ENCODE results near the gene RTL10.

RTL10 gene

DNA sequence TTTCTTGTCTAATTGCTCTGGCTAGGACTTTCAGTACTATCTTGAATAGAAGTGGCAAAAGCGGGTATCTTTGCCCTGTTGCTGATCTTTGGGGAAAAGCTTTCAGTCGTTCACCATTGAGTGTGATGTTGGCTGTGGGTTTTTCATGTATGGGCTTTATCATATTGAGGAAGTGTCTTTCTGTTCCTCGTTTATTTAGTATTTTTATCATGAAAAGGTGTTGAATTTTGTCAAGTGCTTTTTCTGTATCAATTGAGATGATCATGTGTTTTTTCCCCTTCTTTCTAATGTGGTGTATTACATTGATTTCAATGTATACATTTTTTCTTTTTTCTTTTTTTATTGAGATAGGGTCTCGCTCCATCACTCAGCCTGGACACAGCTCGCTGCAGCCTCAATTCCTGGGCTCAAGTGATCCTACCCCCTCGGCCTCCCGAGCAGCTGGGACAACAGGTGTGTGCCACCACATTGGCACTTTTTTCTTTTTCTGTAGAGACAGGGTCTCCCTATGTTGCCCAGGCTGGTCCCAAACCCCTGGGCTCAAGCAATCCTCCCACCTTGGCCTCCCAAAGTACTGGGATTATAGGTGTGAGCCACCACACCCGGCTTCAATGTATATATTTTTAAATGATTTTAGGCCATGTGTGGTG lies 5.3 kb upstream of the RTL10 start:
- no peak for DNase-seq

GRCh38 chr22:19857382-19857781 lies 2.7 kb upstream of the RTL10 start:
- DNase-seq: no peak

DNA sequence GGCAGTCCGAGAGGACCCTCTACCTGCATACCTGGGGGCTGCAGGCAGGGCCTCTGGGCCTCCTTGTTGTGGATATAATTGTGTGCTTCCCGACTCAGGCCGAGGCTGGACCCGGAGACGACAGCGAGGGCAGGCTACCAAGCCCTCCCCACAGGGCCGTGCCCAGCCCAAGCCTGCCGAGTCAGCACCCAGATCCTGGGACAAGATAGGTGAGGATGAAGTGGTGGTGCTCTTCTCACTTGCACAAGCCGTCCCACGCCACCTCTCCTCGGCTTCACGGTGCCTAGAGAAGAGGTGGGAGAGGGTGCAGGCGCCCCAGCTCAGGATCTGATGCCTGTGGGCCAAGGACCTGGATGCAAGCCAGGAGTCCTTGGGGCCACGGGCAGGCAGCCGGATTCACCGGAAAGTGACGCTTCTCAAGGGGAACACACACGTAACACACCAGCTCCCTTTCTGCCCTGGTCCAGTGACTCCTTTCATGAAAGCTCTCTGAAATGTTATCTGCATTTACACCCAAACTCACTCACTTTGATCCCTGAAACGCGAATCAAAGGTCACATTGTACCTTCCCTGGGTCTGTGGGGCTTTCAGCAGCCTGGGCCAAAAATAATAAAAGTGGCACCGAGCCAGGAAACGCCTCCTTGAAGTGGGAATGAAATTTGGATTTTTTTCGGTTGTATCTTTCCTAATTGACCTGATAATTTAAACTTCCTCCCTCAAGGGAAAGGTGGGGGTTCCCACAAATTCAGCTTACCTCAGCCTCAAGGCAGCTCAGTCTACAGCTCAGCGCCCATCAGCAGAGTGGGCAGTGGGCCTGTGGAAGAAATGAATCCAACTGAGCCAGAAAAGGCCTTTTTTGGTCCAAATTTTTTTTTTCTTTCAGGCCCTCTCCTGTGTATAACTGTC lies 1.1 kb upstream of the RTL10 start:
- peak; percentile 64 for DNase-seq

DNA sequence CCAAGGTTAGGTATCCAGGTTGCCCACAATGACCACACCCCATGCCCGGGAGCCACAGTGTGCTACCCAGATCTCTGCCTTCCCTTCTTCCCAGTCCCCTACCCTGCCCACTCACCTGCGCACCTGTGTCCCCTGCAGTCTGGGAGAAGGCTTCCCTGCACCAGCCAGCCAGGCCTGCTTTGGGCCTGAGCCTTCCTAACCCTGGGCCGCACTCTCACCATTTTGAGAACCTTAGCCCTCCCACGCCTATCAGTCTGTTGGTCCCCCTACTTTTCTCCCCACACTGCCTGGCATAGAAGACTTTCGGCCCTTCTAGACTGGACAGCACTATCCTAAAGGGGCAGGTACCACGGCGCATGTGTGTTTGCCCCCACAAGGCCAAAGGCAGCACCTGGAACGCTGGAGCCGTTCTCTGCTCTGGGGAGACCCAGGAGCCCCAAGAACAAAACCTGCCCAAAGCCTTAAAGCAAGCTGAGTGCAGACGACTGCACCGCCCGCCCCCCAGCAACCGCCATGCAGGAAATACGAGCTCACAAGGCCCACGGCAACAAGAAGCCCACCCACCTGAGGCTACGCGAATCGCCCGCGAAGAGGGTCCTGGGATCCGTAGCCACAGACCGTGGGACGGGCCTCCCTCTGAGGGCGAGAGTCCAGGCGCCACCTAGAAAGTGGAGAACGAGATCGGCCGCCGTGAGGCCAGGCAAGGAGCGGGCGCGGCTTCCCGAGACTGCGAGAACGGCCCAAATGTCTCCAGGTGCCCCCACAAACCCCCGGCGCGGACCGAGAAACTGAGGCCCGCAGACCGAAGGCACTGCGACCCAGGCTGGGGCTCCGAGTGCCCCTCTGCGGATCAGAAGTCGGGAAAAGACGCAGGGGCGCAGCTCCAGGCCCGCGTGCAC lies 546 bp downstream of the RTL10 start:
- no peak for DNase-seq

GRCh38 chr22:19853058-19853878 lies 1.4 kb downstream of the RTL10 start:
- DNase-seq: no peak

- DNase-seq: no peak
Measured at GRCh38 chr22:19852177-19852781, 2.4 kb downstream of the RTL10 start.

DNA sequence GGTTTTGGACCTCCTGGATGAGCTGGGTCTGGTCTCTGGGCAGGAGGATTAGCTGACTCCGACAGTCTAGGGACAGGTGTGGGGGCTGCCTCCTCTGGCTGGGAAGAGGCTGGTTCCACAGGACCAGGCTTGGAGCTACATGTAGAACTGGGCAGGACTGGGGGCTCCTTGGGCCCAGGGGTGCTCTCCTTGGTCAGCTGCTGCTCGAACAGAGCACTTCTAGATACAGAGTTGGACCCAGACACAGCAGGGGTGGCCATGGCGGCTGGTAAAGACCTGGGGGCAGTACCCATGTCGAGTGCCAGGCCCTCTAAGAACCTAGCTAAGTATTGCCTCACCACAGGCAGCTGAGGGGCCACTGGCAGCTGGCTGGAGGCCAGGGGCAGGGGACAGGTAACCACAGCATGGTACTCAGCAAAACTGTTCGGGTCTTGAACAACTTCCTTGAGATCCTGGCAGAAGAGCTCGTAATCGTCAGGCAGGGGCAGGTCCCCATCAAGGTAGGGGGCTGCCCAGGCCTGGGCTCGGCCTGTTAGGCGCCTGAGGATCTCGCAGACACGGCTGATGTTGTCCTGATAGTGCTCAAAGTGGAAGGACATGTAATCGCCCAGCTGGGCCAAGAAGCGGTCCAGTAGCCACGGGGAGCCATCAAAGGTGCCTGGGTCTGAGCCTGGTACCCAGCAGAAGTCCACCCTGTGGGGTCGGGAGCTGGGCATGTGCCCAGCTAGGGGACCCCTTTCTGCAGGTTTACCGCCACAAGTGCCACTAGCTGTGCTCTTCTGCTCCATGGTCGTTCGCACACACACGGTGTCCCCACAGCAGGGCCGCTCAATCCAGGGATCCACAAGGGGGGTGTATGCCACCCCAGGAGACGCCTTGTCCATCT lies 3.1 kb downstream of the RTL10 start:
- no peak for DNase-seq

GRCh38 chr22:19850763-19851109 lies 3.9 kb downstream of the RTL10 start:
- no peak for DNase-seq

DNA sequence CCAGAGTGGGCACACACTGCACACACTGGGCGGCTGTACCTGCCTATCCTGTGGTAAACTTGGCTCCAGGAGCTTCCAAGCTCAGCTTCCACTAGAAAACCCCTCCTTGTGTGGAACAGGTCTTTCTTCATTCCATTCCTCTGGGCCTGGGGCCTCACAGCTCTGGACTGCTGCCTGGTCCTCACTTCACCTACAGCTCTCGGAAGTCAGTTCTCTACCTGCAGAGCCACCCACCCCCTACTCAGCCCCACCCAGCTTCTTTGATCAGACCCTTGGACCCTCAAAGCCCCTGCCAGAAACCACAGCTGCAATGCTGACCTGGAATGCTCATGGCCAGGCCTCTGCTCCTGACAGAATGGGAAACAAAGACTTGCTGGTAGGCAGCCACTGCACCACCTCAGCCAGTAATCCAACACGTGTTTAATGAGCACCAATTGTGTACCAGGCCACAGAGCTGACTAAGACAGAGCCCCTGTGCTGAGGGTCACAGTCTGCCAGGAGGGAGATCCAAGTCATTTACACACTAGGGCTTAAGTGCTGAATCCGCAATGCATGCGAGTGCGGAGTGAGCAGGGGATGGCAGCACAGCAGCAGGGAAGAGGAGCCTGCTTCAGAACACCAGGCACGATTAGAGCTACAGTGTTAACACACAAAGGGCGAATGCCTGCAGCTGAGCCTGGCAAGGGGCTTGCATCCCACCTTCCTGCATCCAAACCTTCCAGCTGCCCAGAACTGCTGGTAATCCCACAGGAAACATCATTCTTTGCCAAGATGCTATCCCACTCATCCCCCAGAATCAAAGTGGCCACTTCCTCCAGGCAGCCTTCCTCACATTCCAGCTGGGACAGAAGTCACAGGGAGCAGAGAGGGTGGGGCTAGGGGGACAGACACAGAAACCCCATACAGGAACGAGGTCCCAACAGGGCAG lies 4.6 kb downstream of the RTL10 start:
- DNase-seq: no peak

- DNase-seq: no peak
Measured at GRCh38 chr22:19848298-19849224, 6.1 kb downstream of the RTL10 start.

DNA sequence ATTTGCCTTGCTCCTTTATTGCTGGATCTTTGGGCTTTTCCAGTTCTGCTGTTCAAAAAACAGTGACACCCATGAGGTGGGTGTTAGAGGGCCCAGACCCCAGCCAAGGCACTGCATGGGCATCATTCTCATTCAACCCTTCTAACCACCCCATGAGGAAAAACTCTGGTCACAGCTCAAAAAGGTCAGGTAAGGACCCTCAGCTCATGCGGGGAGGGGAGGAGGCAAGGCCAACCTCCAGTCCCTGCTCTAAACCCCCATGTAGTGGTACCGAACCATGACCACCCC lies 7.4 kb downstream of the RTL10 start:
- DNase-seq: no peak

- no peak for DNase-seq
Measured at GRCh38 chr22:19846620-19847344, 7.9 kb downstream of the RTL10 start.

DNA sequence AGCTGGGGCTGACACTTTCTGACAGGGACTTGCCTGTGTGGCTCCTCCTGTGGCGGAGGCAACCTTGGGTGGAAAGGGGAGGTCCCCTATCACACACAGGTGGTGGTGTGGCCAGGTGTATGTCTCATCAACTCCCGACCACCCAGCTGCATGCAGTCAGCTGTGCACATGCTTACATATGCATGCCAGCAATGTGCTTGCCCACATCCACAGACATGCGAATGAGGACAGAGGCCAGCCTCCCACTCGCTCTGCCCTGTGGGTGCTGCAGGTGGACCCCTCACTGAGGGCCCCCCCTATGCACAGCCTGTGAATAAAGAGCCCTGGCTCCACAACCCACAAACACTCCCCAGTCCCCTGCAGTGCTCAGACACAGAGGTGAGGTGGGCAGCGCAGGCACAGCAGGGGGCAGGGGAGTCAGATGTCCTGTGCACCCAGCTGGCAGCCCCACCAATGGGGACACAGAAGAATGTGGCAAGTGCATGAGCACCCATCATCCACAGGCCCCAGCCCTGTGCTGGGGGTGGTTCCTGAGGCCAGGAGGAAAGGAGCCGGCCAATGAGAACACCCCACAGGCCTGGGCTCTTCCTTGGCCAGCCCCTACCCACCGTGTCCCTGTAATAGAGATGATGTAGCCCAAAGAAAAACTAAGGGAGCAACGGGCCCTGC lies 9.5 kb downstream of the RTL10 start:
- no peak for DNase-seq

GRCh38 chr22:19844377-19845053 lies 10.2 kb downstream of the RTL10 start:
- no peak for DNase-seq

DNA sequence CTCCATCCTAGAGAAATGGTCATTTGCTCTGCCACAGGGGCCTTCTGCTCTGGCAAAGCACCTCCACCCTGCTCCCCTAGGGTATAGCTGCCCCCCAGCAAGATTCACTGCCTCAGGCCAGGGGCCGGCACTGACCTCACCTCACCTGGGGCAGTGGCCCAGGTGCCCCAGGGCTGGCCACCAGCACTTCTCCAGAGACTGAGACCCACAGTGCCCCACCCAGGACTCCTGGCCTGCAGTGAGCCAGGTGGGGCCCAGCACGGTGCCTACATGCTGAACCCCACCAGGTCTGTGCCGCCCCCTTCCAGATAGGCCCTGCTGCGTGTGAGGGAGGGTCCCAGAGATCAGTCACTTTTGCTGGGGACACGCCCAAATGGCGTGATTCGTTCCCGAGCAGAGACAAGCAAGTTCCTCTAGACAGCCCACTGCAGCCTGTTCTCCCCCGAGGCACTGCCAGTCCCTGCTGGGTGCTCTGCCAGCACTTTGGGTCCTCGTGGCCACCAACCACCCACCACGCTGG lies 10.8 kb downstream of the RTL10 start:
- no peak for DNase-seq

- no peak for DNase-seq
Measured at GRCh38 chr22:19843107-19843856, 11.4 kb downstream of the RTL10 start.

Measured in activated CD4-positive, CD25-positive, alpha-beta regulatory T cell treated with anti-CD3 and anti-CD28 coated beads, Interleukin-2, amount 50 U/mL, for 72 hours (primary cell).